Mesothelial cell of epicardium (in vitro differentiated cells): ENCODE measurements around the gene MGST1. TPM values are rescaled to one million over a fixed set of nuclear protein-coding genes. Genes with fewer than 3 reads are reported as not detected.

Experiments used
- DNase-seq, 2 experiments: peaks; one replicate each; pipeline ENCODE4 v3.0.0; 2021; ENCODE audit warnings: low spot score in 2 of 2; ENCODE audit not compliant: unreplicated experiment in 2 of 2
- H3K27ac Mint-ChIP-seq: 2 replicates; pipeline ENCODE4 v1.8.0; 2021; ENCODE audit warnings: mixed read lengths
- H3K27me3 Mint-ChIP-seq: 2 replicates; pipeline ENCODE4 v1.8.0; 2021; ENCODE audit warnings: low read depth, mixed read lengths
- H3K36me3 Mint-ChIP-seq: 2 replicates; pipeline ENCODE4 v1.8.0; 2021; ENCODE audit warnings: mixed read lengths
- H3K4me1 Mint-ChIP-seq: 2 replicates; pipeline ENCODE4 v1.8.0; 2021; ENCODE audit warnings: mixed read lengths
- H3K4me3 Mint-ChIP-seq: 2 replicates; pipeline ENCODE4 v1.8.0; 2021; ENCODE audit warnings: mild to moderate bottlenecking, moderate library complexity, mixed read lengths
- H3K9me3 Mint-ChIP-seq: 2 replicates; pipeline ENCODE4 v1.8.0; 2021; ENCODE audit warnings: mixed read lengths
- total RNA-seq: library from RNA; stranded (reverse); gene quantifications from 3 replicates; pipeline ENCODE4 v1.2.1, GENCODE V29; 2021
- TF ChIP-seq, protein P1 (sequence below): fragments of 200-600 bp; sonication (generic); IDR thresholded peaks from one replicate; pipeline ENCODE4 v1.5.0; 2021; ENCODE audit warnings: antibody characterized with exemption; ENCODE audit not compliant: unreplicated experiment

MGST1 gene
- total RNA-seq, 1 donor from 2014 or later: 24.0 TPM

DNA sequence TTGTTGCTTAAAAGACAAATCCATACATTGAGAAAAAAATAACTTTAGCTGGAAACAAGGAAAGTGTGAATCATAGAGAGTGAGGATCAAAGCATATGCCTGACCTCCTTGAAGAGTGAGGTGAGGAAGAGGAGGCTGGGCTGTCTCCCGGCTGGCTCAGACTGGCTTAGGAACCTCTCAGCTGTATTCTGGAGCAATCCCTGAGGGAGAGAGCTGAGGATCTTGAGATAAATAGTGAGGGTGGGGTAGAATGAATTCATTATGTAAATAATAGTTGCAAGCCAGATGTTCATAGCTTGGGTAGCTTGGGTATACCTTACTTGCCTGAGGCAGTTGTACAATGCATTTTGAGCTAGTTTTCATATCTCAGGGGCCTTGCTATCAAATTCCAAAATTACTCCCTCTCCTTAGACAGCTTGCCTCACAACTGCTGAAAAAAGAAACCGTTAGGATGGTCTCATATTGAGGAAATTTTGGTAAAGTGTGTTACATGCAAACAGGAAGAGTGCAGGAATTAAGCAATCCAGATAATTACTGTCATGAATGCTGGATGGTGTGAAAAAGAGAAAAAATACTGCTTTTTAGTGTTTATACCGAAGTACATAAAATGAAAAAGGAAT is 39.5 kb upstream of the MGST1 start:
- H3K27ac Mint-ChIP-seq: no peak overlapping the region
- no peak overlapping the region for H3K4me3 Mint-ChIP-seq
- DNase-seq: no peak
- TF ChIP-seq, protein P1, sequence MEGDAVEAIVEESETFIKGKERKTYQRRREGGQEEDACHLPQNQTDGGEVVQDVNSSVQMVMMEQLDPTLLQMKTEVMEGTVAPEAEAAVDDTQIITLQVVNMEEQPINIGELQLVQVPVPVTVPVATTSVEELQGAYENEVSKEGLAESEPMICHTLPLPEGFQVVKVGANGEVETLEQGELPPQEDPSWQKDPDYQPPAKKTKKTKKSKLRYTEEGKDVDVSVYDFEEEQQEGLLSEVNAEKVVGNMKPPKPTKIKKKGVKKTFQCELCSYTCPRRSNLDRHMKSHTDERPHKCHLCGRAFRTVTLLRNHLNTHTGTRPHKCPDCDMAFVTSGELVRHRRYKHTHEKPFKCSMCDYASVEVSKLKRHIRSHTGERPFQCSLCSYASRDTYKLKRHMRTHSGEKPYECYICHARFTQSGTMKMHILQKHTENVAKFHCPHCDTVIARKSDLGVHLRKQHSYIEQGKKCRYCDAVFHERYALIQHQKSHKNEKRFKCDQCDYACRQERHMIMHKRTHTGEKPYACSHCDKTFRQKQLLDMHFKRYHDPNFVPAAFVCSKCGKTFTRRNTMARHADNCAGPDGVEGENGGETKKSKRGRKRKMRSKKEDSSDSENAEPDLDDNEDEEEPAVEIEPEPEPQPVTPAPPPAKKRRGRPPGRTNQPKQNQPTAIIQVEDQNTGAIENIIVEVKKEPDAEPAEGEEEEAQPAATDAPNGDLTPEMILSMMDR: no peak
- no peaks in the 10 kb centered on the region for H3K36me3 Mint-ChIP-seq
- H3K4me1 Mint-ChIP-seq: no peaks in the 10 kb centered on the region
- H3K9me3 Mint-ChIP-seq: peaks cover 28% of the 10 kb centered on the region
- no peaks in the 10 kb centered on the region for H3K27me3 Mint-ChIP-seq

DNA sequence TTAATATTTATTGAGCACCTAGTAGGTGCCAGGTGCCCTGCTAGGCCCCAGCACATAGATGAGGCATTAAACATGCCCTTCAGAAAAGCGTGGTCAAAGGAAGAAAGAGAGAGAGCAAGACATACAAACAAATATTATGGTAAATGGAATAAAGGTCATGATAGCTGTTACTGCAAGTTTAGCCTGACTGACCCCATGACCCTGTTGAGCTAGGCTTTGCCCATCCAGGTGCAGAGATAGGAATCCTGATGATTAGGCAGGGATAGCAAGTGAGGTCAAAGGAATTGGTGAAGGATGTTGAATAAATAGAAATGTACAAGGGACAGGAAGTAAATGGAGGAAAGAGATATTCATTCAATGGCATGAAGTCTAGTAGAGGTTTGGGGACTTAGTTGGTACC is 36.5 kb upstream of the MGST1 start:
- Mint-ChIP-seq H3K27me3 (no peaks in the 10 kb centered on the region), H3K4me3 (no peak overlapping the region), H3K4me1 (no peaks in the 10 kb centered on the region), H3K27ac (no peak overlapping the region), H3K36me3 (no peaks in the 10 kb centered on the region), H3K9me3 (peaks cover 28% of the 10 kb centered on the region)
- TF ChIP-seq, protein P1: no peak
- no peak for DNase-seq

DNA sequence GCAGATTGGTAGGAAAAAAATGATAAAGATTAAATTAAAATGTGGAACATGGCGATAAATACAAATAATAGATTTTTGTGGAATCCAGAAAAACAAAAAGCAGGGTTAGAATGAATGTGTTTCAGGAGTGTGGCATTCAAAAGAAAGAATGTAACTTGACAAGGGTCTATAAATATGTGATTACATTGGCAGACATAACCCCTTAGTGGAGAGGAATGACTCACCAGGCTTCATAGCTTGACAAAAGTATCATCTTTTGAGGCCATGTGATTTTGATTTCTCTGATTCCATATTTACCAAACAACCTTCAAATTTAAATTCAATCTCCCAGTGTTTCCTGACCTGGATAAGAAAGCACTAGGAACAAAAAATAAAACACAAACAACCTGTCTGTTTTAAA is 24.4 kb upstream of the MGST1 start:
- Mint-ChIP-seq H3K4me1 (no peaks in the 10 kb centered on the region), H3K27me3 (no peaks in the 10 kb centered on the region), H3K4me3 (no peak overlapping the region), H3K27ac (no peak overlapping the region), H3K9me3 (peaks cover 4% of the 10 kb centered on the region), H3K36me3 (no peaks in the 10 kb centered on the region)
- no peak for DNase-seq
- TF ChIP-seq, protein P1: no peak

DNA sequence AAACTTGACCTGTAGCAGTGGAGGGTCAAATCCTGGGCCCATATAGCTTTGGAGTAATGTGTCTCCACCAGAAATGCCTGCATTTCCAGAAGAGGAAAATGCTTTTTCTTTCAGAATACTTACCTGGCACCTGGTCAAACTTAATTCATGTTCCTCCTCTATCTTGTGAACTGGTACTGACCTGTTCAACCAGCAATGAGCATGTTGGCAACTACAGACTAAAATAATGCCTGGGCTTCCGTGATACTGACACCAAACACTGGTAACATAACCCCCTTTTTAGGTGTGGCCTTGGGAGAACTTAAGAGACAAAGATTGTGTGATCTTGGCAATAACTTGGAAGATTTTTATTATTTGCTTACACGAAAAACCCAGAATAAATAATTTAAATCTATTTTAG is 23.8 kb upstream of the MGST1 start:
- no peak for DNase-seq
- TF ChIP-seq, protein P1: no peak
- peaks cover 10% of the 10 kb centered on the region for H3K9me3 Mint-ChIP-seq
- H3K27ac Mint-ChIP-seq: no peak overlapping the region
- no peaks in the 10 kb centered on the region for H3K4me1 Mint-ChIP-seq
- H3K27me3 Mint-ChIP-seq: no peaks in the 10 kb centered on the region
- no peak overlapping the region for H3K4me3 Mint-ChIP-seq
- no peaks in the 10 kb centered on the region for H3K36me3 Mint-ChIP-seq

DNA sequence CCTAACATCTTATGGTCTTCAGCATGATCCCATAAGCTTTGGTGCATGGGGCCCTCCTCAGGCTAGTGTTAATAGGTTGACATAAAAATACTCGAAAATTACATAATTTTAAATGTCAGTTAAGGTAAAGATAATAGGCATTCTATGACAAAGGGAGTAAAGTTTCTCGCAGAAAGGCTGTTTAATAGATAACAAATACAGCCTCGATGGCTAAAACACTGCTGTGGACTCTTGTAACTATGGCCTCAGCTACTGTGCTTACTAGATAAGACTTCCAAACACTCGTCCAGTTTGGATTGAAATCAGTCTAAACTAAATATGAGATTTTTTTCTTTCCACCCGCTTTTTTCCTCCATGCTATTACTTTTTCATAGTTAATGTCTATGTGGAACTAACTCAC is 23.2 kb upstream of the MGST1 start:
- H3K27me3 Mint-ChIP-seq: no peaks in the 10 kb centered on the region
- no peaks in the 10 kb centered on the region for H3K36me3 Mint-ChIP-seq
- H3K4me1 Mint-ChIP-seq: no peaks in the 10 kb centered on the region
- TF ChIP-seq, protein P1: no peak
- H3K27ac Mint-ChIP-seq: no peak overlapping the region
- peaks cover 10% of the 10 kb centered on the region for H3K9me3 Mint-ChIP-seq
- DNase-seq: no peak
- no peak overlapping the region for H3K4me3 Mint-ChIP-seq

DNA sequence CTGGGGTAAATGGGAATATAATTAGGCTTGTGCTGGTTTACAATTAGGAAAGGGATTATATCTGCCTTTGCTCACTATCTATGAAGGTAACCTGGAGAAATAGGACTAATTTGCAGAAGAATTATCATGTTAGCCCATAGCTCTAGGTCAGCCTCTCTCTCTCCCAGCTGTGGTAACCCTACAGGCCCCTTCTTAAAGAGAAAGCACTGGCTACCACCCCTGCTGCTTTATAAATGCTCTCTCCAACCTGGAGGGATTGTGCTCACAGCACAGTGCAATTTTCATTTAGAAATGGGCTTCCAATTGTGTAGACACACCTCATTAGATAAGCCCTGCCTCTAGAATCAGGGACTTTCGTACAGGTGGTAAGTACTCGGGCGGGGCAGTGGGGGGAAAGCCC is 22.7 kb upstream of the MGST1 start:
- TF ChIP-seq, protein P1: no peak
- H3K36me3 Mint-ChIP-seq: no peaks in the 10 kb centered on the region
- no peak overlapping the region for H3K4me3 Mint-ChIP-seq
- peaks cover 10% of the 10 kb centered on the region for H3K9me3 Mint-ChIP-seq
- H3K27me3 Mint-ChIP-seq: no peaks in the 10 kb centered on the region
- DNase-seq: no peak
- no peak overlapping the region for H3K27ac Mint-ChIP-seq
- no peaks in the 10 kb centered on the region for H3K4me1 Mint-ChIP-seq
